Activated CD4-positive, alpha-beta T cell treated with anti-CD3 and anti-CD28 coated beads, Interleukin-2, amount 50 U/mL, for 1 hour (primary cell): Measurements from ENCODE around the gene AREL1.
A peak's percentile ranks its signal among the peaks of the same experiment; 100 is the strongest.
"Not testable (repeated sequence)": the region's sequence is repeated elsewhere in the genome, so short reads cannot be mapped to it uniquely, and the experiment has no call there.

Source experiments
- DNase-seq: peaks from one replicate; pipeline ENCODE4 v3.0.0-alpha.2; 2020

Gene AREL1, protein sequence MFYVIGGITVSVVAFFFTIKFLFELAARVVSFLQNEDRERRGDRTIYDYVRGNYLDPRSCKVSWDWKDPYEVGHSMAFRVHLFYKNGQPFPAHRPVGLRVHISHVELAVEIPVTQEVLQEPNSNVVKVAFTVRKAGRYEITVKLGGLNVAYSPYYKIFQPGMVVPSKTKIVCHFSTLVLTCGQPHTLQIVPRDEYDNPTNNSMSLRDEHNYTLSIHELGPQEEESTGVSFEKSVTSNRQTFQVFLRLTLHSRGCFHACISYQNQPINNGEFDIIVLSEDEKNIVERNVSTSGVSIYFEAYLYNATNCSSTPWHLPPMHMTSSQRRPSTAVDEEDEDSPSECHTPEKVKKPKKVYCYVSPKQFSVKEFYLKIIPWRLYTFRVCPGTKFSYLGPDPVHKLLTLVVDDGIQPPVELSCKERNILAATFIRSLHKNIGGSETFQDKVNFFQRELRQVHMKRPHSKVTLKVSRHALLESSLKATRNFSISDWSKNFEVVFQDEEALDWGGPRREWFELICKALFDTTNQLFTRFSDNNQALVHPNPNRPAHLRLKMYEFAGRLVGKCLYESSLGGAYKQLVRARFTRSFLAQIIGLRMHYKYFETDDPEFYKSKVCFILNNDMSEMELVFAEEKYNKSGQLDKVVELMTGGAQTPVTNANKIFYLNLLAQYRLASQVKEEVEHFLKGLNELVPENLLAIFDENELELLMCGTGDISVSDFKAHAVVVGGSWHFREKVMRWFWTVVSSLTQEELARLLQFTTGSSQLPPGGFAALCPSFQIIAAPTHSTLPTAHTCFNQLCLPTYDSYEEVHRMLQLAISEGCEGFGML

GRCh38 chr14:74712499-74713394, at the start of gene AREL1, which contains the start of gene FCF1:
Gene AREL1 (minus strand): TSS chr14:74713080. CDS start chr14:74685615, 27,465 bp downstream.
Gene FCF1 (plus strand): TSS chr14:74713144. CDS start chr14:74713198, 54 bp downstream.
- peak; percentile 68 for DNase-seq

- not testable (repeated sequence) for DNase-seq
Measured at GRCh38 chr14:74758505-74758904, 45.6 kb upstream of the AREL1 start.

GRCh38 chr14:74756326-74756725, 43.4 kb upstream of the AREL1 start:
- no peak for DNase-seq

DNA sequence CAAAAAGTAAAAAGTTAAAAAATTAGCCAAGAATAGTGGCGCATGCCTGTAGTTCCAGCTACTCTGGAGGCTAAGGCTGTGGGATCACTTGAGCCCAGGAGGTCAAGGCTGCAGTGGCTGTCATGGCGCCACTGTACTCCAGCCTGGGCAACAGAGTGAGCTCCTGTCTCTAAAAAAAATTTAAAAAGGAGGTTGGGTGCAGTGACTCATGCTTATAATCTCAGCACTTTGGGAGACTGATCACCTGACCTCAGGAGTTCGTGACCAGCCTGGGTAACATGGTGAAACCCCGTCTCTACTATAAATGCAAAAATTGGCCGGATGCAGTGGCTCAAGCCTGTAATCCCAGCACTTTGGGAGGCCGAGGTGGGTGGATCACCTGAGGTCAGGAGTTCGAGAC, 42.0 kb upstream of the AREL1 start:
- DNase-seq: no peak

DNA sequence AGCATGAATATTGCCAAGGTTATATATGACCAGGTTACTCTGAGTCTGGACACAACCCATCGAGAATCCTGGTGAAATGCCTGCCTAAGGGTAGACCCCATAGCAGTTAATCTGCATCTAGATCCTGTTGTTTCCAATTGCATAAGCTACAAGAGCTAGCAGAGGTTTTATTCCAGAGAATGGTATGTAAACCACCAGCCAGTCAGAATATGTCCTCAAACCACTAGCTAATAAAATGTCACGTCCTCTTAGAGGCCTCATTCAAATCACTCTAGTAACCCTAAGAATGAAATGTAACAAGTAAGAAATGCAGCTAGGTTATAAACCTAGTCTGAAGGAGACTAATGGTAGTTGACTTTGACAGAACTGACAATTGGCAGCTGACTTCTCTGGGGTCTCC, 41.3 kb upstream of the AREL1 start:
- no peak for DNase-seq

- DNase-seq: no peak
Measured at GRCh38 chr14:74747237-74747636, 34.4 kb upstream of the AREL1 start.

- no peak for DNase-seq
Measured at GRCh38 chr14:74739293-74740030, 26.6 kb upstream of the AREL1 start.

DNA sequence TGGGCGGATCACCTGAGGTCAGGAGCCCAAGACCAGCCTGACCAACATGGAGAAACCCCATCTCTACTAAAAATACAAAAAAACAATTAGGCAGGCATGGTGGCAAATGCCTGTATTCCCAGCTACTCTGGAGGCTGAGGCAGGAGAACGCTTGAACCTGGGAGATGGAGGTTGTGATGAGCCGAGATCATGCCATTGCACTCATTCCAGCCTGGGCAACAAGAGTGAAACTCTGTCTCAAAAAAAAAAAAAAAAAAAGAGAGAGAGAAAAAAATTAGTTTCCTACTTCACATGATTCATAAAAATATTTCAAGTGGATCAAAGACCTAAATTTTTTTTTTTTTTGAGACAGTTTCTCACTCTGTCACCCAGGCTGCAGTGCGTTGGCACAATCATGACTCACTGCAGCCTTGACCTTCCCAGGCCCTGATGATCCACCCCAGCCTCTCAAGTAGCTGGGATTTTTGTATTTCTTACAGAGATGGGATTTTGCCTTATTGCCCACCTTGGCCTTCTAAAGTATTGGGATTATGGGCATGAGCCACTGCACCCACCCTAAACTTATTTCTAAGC, 25.0 kb upstream of the AREL1 start:
- DNase-seq: no peak

DNA sequence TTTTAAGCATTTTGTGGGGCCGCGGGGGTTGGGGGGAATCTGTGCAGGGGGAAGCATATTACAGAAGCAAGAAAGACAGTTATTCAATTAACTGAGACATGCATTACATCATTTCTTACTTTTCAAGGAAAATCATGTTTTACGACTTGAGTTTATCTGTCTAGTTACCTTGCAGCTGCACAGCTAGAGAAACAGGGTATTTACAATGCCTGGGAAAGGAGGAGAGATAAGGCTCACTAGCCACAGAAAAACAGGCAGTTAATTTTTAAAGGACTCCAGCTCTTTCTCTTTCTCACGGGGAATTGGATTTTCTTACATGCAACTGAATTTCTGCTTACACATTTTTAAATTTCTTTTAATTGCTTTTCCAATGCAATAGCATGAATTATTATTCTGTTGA, 22.2 kb upstream of the AREL1 start:
- no peak for DNase-seq

DNA sequence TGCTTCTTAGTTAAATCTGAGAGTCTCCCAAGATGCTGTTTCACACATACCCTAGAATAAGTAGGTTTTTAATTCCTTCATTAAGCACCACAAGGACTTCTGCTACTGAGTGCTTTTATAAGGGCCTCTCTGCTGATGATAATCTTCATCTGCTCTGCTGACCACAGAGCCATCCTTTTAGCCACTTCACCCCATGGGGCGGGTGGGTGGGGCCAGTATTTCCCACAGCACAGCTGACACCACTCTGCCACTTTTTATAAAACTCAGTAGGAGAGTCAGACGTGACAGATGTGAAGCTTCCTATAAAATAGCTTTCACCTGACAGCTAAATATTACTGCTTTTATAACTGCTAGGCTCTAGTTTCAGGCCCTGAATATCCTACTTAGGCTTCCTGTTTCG, 20.3 kb upstream of the AREL1 start:
- DNase-seq: no peak

GRCh38 chr14:74732387-74732786, 19.5 kb upstream of the AREL1 start:
- DNase-seq: no peak

GRCh38 chr14:74723134-74723533, 10.3 kb upstream of the AREL1 start:
- no peak for DNase-seq

- DNase-seq: no peak
Measured at GRCh38 chr14:74720526-74720925, 7.6 kb upstream of the AREL1 start.

DNA sequence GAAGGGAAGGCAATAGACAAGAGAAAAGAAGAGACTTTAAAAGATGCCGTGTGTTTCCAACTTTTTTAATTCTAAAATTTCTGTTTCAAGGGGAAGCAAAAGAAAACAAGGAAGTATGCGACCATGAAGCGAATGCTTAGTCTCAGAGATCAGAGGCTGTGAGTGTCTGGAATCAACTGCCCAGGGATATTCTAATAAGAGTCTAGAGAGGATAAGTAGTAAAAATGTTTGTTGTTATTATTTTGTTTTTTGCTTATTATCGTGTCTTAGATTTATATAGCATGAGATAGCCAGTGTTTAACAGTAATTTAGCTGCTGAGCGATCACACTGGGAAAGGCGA, 485 bp upstream of the AREL1 start:
- no peak for DNase-seq

GRCh38 chr14:74711651-74712050, 1.2 kb downstream of the AREL1 start:
- DNase-seq: no peak

GRCh38 chr14:74710480-74710879, 2.4 kb downstream of the AREL1 start:
- DNase-seq: no peak

DNA sequence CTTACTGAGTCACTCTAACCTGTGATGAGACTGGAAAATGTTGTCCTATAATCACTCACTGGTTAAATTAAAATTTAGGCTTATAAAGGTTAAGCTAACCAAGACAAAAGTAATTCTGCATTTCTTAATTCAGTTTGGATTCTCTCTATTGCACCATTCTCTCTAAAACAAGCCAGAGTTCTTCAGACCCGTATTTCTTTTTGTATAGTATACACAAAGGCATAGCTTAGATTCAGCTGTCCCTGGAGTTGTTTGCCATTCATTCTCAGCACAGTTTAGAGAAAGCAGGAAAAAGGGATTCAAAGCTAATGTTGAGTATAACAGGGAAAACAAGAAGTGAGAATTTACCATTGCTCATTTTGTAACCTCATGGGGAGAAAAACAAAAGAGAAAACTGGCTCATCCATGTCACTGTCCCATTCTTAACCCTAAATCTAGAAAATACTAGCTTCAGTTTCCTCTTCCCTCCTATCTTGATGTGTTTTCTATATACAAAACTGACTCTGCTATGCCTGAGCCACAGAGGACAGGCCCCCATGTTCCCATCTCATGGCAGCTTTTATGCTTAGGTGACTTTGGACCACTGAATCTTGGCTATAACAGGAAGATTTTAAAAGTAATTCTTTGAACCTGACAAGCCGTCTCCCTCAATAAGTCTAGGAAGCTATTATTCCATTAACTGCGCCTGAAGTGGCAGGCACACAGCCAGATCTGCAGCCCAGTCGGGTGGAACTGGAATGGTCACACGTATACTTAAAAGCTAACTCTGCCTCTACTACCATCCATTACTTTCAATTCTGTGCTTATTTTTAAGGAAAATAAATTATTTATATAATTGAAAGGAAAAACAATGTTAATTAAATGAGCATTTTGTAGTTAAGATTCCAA, 7.0 kb downstream of the AREL1 start:
- no peak for DNase-seq

DNA sequence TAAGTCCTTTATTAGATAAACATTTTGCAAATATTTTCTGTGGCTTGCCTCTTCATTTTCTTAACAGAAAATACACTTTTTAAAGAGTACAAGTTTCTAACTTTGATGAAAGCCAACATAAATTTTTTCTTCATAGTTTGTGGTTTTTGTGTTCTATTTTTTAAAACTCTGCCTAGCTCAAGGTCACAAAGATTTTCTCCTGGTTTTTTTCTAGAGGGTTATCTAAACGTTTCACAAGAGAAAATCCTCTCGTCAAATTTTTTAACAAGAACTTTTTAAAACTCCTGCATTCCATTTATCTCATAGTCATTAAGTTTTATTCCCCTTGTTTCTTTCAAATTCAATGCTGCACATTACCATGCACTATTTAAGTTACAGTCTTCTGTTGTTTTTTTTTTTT, 8.2 kb downstream of the AREL1 start:
- DNase-seq: no peak

DNA sequence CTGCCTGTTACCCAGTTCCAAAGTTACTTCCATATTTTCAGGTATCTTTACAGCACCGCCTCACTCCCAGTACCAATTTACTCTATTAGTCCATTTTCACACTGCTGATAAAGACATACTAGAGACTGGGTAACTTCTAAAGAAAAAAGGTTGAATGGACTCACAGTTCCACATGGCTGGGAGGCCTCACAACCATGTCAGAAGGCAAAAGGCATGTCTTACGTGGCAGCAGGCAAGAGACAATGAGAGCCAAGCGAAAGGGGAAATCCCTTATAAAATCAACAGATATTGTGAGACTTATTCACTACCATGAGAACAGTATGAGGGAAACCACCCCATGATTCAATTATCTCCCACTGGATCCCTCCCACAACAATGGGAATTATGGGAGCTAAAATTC, 9.8 kb downstream of the AREL1 start:
- no peak for DNase-seq

DNA sequence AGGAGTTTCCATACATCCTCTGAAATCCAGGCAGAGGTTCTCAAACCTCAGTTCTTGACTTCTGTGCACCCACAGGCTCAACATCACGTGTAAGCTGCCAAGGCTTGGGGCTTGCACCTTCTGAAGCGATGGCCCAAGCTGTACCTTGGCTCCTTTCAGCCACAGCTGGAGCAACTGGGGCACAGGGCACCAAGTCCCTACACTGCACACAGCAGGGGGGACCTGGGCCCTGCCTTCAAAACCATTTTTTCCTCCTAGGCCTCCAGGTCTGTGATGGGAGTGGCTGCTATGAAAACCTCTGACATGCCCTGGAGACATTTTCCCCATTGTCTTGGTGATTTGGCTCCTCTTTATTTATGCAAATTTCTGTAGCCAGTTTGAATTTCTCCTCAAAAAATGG, 10.6 kb downstream of the AREL1 start:
- DNase-seq: no peak

- no peak for DNase-seq
Measured at GRCh38 chr14:74698465-74698864, 14.4 kb downstream of the AREL1 start.
